ENCODE measurements around the gene C12orf54. TPM values are rescaled to one million over a fixed set of nuclear protein-coding genes. Genes with fewer than 3 reads are reported as not detected.
"Not testable (repeated sequence)": the region's sequence is repeated elsewhere in the genome, so short reads cannot be mapped to it uniquely, and the experiment has no call there.

The C12orf54 gene
- not detected for total RNA-seq
- 0.16 TPM for total RNA-seq (2013)

- H3K27me3 Mint-ChIP-seq (ENCODE audit: low read depth in 2 of 2): peaks cover 4 to 39% of the 10 kb centered on the region in 2 donors
- no peaks in the 10 kb centered on the region for H3K4me1 Mint-ChIP-seq
- no peaks in the 10 kb centered on the region for H3K27me3 ChIP-seq (ENCODE audit: control insufficient read depth, insufficient read depth, low read length)
- H3K9me3 Mint-ChIP-seq: no peaks in the 10 kb centered on the region
- H3K36me3 Mint-ChIP-seq: no peaks in the 10 kb centered on the region
- no peaks in the 10 kb centered on the region for H3K4me1 ChIP-seq (ENCODE audit: control insufficient read depth, insufficient read depth, low read length)
- H3K27ac ChIP-seq (ENCODE audit: low read length): no peak within 1 kb of the TSS
- H3K9me3 ChIP-seq (ENCODE audit: control insufficient read depth, insufficient read depth, low read length): no peaks in the 10 kb centered on the region
- H3K36me3 ChIP-seq (ENCODE audit: control insufficient read depth, insufficient read depth, low read length): no peaks in the 10 kb centered on the region
- WGBS (ENCODE audit: insufficient coverage): 96% methylated on average over 1 of the region's 2 CpGs
- no peak for TF ChIP-seq CTCF (IDR thresholded peaks at IDR 0.05)
- DNase-seq: no peak
- no peak for ATAC-seq
- H3K4me3 ChIP-seq (ENCODE audit: low read length): no peak within 1 kb of the TSS
- no peak within 1 kb of the TSS for H3K4me3 Mint-ChIP-seq
- H3K27ac Mint-ChIP-seq: no peak within 1 kb of the TSS
- intact Hi-C loops (cut with micrococcal nuclease): no loop called here
These were observed at the start of gene C12orf54 for GRCh38 chr12:48482198-48482597. C12orf54 (plus strand) TSS chr12:48482498; CDS start chr12:48483297, 799 bp downstream.

- WGBS (ENCODE audit: insufficient coverage): 96% methylated on average over 10 of the region's 10 CpGs
- ATAC-seq; H3K27ac Mint-ChIP-seq; H3K9me3 Mint-ChIP-seq; H3K27ac ChIP-seq (ENCODE audit: low read length); H3K9me3 ChIP-seq (ENCODE audit: control insufficient read depth, insufficient read depth, low read length); H3K27me3 ChIP-seq (ENCODE audit: control insufficient read depth, insufficient read depth, low read length); H3K36me3 ChIP-seq (ENCODE audit: control insufficient read depth, insufficient read depth, low read length); H3K4me1 ChIP-seq (ENCODE audit: control insufficient read depth, insufficient read depth, low read length); H3K36me3 Mint-ChIP-seq; H3K4me1 Mint-ChIP-seq; H3K4me3 ChIP-seq (ENCODE audit: low read length); intact Hi-C loops (cut with micrococcal nuclease); DNase-seq; H3K4me3 Mint-ChIP-seq: not testable (repeated sequence)
- H3K27me3 Mint-ChIP-seq (ENCODE audit: low read depth in 2 of 2): peaks cover 21 to 38% of the 10 kb centered on the region in 2 donors
These were observed 48.3 kb upstream of the C12orf54 start for GRCh38 chr12:48434016-48434415.

DNA sequence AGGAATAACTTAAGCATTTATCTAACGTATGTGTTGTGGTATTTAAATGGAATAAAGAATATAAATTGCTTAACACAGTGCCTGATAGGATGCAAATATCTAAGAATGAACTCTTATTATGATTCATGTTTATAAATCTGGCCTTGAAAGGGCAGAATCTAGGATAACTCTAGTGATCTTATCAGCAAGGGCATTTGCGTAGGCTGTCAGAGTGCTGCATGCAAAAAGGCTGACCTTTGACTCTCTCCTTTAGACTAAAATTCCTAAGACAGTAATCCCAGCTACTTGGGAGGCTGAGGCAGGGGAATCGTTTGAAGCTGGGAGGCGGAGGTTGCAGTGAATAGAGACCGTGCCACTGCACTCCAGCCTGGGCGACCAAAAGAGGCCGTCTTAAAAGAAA lies 41.2 kb upstream of the C12orf54 start:
- intact Hi-C loops (cut with micrococcal nuclease): no loop called here
- Histone ChIP-seq H3K27ac (ENCODE audit: low read length) (no peak overlapping the region), H3K9me3 (ENCODE audit: control insufficient read depth, insufficient read depth, low read length) (no peaks in the 10 kb centered on the region), H3K4me1 (ENCODE audit: control insufficient read depth, insufficient read depth, low read length) (no peaks in the 10 kb centered on the region), H3K27me3 (ENCODE audit: control insufficient read depth, insufficient read depth, low read length) (no peaks in the 10 kb centered on the region), H3K36me3 (ENCODE audit: control insufficient read depth, insufficient read depth, low read length) (no peaks in the 10 kb centered on the region), H3K4me3 (ENCODE audit: low read length) (no peak overlapping the region)
- TF ChIP-seq CTCF (IDR thresholded peaks at IDR 0.05): no peak
- Mint-ChIP-seq H3K36me3 (no peaks in the 10 kb centered on the region), H3K27me3 (ENCODE audit: low read depth in 2 of 2) (peaks cover 15 to 23% of the 10 kb centered on the region in 2 donors), H3K27ac (no peak overlapping the region), H3K4me1 (no peaks in the 10 kb centered on the region), H3K9me3 (no peaks in the 10 kb centered on the region), H3K4me3 (no peak overlapping the region)
- ATAC-seq (no peak), DNase-seq (no peak)
- WGBS (ENCODE audit: insufficient coverage): 95% methylated on average over 5 of the region's 7 CpGs

GRCh38 chr12:48442179-48442847 lies 40.0 kb upstream of the C12orf54 start:
- Mint-ChIP-seq H3K27ac (no peak overlapping the region), H3K4me3 (no peak overlapping the region), H3K9me3 (no peaks in the 10 kb centered on the region), H3K27me3 (ENCODE audit: low read depth in 2 of 2) (peaks cover 11 to 22% of the 10 kb centered on the region in 2 donors), H3K36me3 (no peaks in the 10 kb centered on the region), H3K4me1 (no peaks in the 10 kb centered on the region)
- DNase-seq: peak in 1 of 2 donors; percentile 8
- intact Hi-C loops (cut with micrococcal nuclease): no loop called here
- Histone ChIP-seq H3K9me3 (ENCODE audit: control insufficient read depth, insufficient read depth, low read length) (no peaks in the 10 kb centered on the region), H3K4me1 (ENCODE audit: control insufficient read depth, insufficient read depth, low read length) (no peaks in the 10 kb centered on the region), H3K27me3 (ENCODE audit: control insufficient read depth, insufficient read depth, low read length) (no peaks in the 10 kb centered on the region), H3K4me3 (ENCODE audit: low read length) (no peak overlapping the region), H3K27ac (ENCODE audit: low read length) (no peak overlapping the region), H3K36me3 (ENCODE audit: control insufficient read depth, insufficient read depth, low read length) (no peaks in the 10 kb centered on the region)
- TF ChIP-seq CTCF (IDR thresholded peaks at IDR 0.05): no peak
- WGBS (ENCODE audit: insufficient coverage): 96% methylated on average over 3 of the region's 3 CpGs
- ATAC-seq: peak in 1 of 3 donors; percentile 48

All from natural killer cell (primary cell).